K562 (cell line): Measurements from ENCODE around the gene LRFN2. TPM values are rescaled to one million over a fixed set of nuclear protein-coding genes. Genes with fewer than 3 reads are reported as not detected.
A peak's percentile ranks its signal among the peaks of the same experiment; 100 is the strongest.

Experiments
- CBFB ChIP-seq: sonication (generic); formaldehyde crosslinking; IDR thresholded peaks from 2 replicates; pipeline ENCODE4 v1.4.0; 2020; ENCODE audit warnings: mild to moderate bottlenecking, missing genetic modification reagents
- DDX20 ChIP-seq: fragments of 450-650 bp; IDR thresholded peaks from 2 replicates; pipeline ENCODE4 v1.6.1; 2016; ENCODE audit warnings: missing genetic modification characterization, low read depth, mild to moderate bottlenecking, missing compliant biosample characterization, moderate library complexity
- DLX4 ChIP-seq: fragments of 250-450 bp; sonication (Bioruptor Pico); IDR thresholded peaks from 2 replicates; pipeline ENCODE4 v1.6.1; 2021; ENCODE audit warnings: mild to moderate bottlenecking
- DPF2 ChIP-seq: fragments of 450-650 bp; IDR thresholded peaks from 2 replicates; pipeline ENCODE4 v1.6.1; 2016
- E2F3 ChIP-seq: fragments of 250-450 bp; sonication (Bioruptor Pico); IDR thresholded peaks from 2 replicates; pipeline ENCODE4 v1.4.0; 2020; ENCODE audit warnings: mild to moderate bottlenecking
- E2F8 ChIP-seq: fragments of 450-650 bp; IDR thresholded peaks from 2 replicates; pipeline ENCODE4 v1.7.1; 2018; ENCODE audit warnings: mild to moderate bottlenecking, low read depth; ENCODE audit not compliant: partially characterized antibody
- ETV6 ChIP-seq, 3 experiments: fragments of 150-350 bp in 1 of 3; sonication (generic) in 1 of 3; formaldehyde crosslinking in 1 of 3; IDR thresholded peaks; 2 replicates each; pipeline versions ENCODE4 v1.6.1 to v1.8.0; 2014 to 2022; ENCODE audit warnings: borderline replicate concordance in 2 of 3, low read depth in 2 of 3, antibody characterized with exemption in 1 of 3, low read length in 1 of 3, mild to moderate bottlenecking in 1 of 3, missing genetic modification reagents in 1 of 3
- FOXM1 ChIP-seq, 2 experiments: fragments of 450-650 bp in 1 of 2; sonication (generic) in 1 of 2; formaldehyde crosslinking in 1 of 2; IDR thresholded peaks; 2 replicates each; pipeline versions ENCODE4 v1.6.1 to v1.9.0; 2017 to 2022; ENCODE audit warnings: low read depth in 2 of 2, mild to moderate bottlenecking in 2 of 2, missing genetic modification reagents in 1 of 2, moderate library complexity in 1 of 2
- HMGXB4 ChIP-seq: sonication (generic); formaldehyde crosslinking; IDR thresholded peaks from 2 replicates; pipeline ENCODE4 v1.8.1; 2023; ENCODE audit warnings: mild to moderate bottlenecking, missing genetic modification reagents
- RBM22 ChIP-seq: fragments of 200-400 bp; formaldehyde crosslinking; IDR thresholded peaks from 2 replicates; pipeline ENCODE4 v1.6.1; 2018; ENCODE audit warnings: low read length, low read depth; ENCODE audit not compliant: poor library complexity, severe bottlenecking
- SPI1 ChIP-seq: IDR thresholded peaks from 2 replicates; pipeline ENCODE4 v1.6.1; 2011; ENCODE audit warnings: low read depth, low read length, control low read depth, borderline replicate concordance
- SRSF3 ChIP-seq: fragments of 200-400 bp; formaldehyde crosslinking; IDR thresholded peaks from 2 replicates; pipeline ENCODE4 v1.6.1; 2016; ENCODE audit warnings: mild to moderate bottlenecking, low read length, moderate library complexity; ENCODE audit not compliant: insufficient read depth
- TARDBP ChIP-seq: fragments of 450-650 bp; IDR thresholded peaks from 2 replicates; pipeline ENCODE4 v1.6.1; 2016
- TEAD4 ChIP-seq, 2 experiments: sonication (generic) in 1 of 2; formaldehyde crosslinking in 1 of 2; IDR thresholded peaks; 2 replicates each; pipeline versions ENCODE4 v1.6.1 to v1.8.0; 2012 to 2022; ENCODE audit warnings: borderline replicate concordance in 1 of 2, inconsistent platforms in 1 of 2, low read length in 1 of 2, mild to moderate bottlenecking in 1 of 2, missing genetic modification reagents in 1 of 2
- TFE3 ChIP-seq: fragments of 450-650 bp; formaldehyde crosslinking; IDR thresholded peaks from 2 replicates; pipeline ENCODE4 v1.4.0; 2020; ENCODE audit warnings: mild to moderate bottlenecking, mixed read lengths
- ZBED1 ChIP-seq: IDR thresholded peaks from 2 replicates; pipeline ENCODE4 v1.6.1; 2014
- ZBTB17 ChIP-seq: fragments of 450-650 bp; formaldehyde crosslinking; IDR thresholded peaks from 2 replicates; pipeline ENCODE4 v1.4.0; 2020; ENCODE audit warnings: mild to moderate bottlenecking
- ZC3H8 ChIP-seq: fragments of 450-650 bp; IDR thresholded peaks from 2 replicates; pipeline ENCODE4 v1.6.1; 2017
- ZFP30 ChIP-seq: fragments of 250-450 bp; sonication (Bioruptor Pico); IDR thresholded peaks from 2 replicates; pipeline ENCODE4 v1.8.0; 2022; ENCODE audit warnings: moderate library complexity, mild to moderate bottlenecking, inconsistent platforms, borderline replicate concordance
- ZKSCAN1 ChIP-seq: fragments of 150-350 bp; IDR thresholded peaks from 2 replicates; pipeline ENCODE4 v1.6.1; 2016; ENCODE audit warnings: low read depth, low read length
- ZNF785 ChIP-seq: fragments of 250-450 bp; sonication (Bioruptor Pico); IDR thresholded peaks from 2 replicates; pipeline ENCODE4 v1.4.0; 2020; ENCODE audit warnings: mild to moderate bottlenecking
- ZNF830 ChIP-seq: fragments of 250-450 bp; sonication (Bioruptor Pico); IDR thresholded peaks from 2 replicates; pipeline ENCODE4 v1.5.0; 2021; ENCODE audit warnings: mild to moderate bottlenecking
- polyA plus RNA-seq, 8 experiments: library from polyadenylated mRNA; depleted of rRNA in 4 of 8; stranded (reverse) in 5 of 8; unstranded in 3 of 8; fragments of >200 nt; fragmentation: Nextera tagmentation in 2 of 8; fragmentation: Illumina TruSeq in 1 of 8; extraction: Ambion mirVana in 2 of 8; extraction: Trizol in 1 of 8; gene quantifications; 2 replicates each; pipeline versions ENCODE4 v1.2.1 to v1.2.3, GENCODE V29; 2011 to 2014; ENCODE audit warnings: inconsistent platforms in 1 of 8, missing spikeins in 1 of 8
- total RNA-seq, 7 experiments: library from RNA; depleted of rRNA in 6 of 7; stranded (reverse); fragments of >200 nt in 6 of 7; fragmentation: Illumina TruSeq in 2 of 7; extraction: Trizol in 2 of 7; gene quantifications; 2 replicates each; pipeline versions ENCODE4 v1.2.1 to v1.2.3, GENCODE V29; 2011 to 2021; ENCODE audit warnings: low replicate concordance in 1 of 7

Gene LRFN2
- total and polyA plus RNA-seq, 9 of the 15 experiments (the other 6 are each of a cell fraction or from before 2014, with no cell fraction given), result not detected

- TF ChIP-seq ZFP30 (CRISPR knock-in tag) (no peak), SRSF3 (no peak), FOXM1 (IDR thresholded peaks at IDR 0.05; ENCODE audit: low read depth) (peak; percentile 36; the same call in 1 of the 2 replicates), FOXM1 (CRISPR knock-in tag; IDR thresholded peaks at IDR 0.05; ENCODE audit: low read depth) (no peak), ZNF830 (CRISPR knock-in tag) (0 out of 2 replicates have a peak, but pooled peaks have one; percentile 2), DLX4 (no peak), ETV6 (IDR thresholded peaks at IDR 0.05; ENCODE audit: borderline replicate concordance in 1 of 2, low read depth in 2 of 2, low read length in 1 of 2) (no peak), ETV6 (CRISPR knock-in tag; IDR thresholded peaks at IDR 0.05; ENCODE audit: borderline replicate concordance) (no peak), TARDBP (no peak), TEAD4 (IDR thresholded peaks at IDR 0.05; ENCODE audit: low read length) (peak; percentile 74), TEAD4 (CRISPR knock-in tag; IDR thresholded peaks at IDR 0.05; ENCODE audit: borderline replicate concordance) (no peak), ZKSCAN1 (no peak), DPF2 (peak; percentile 55), RBM22 (no peak), TFE3 (CRISPR knock-in tag) (no peak), E2F8 (no peak), CBFB (no peak), E2F3 (CRISPR knock-in tag) (no peak; the same call in 1 of the 2 replicates), HMGXB4 (CRISPR knock-in tag) (no peak), ZBED1 (no peak), ZC3H8 (no peak), ZNF785 (CRISPR knock-in tag) (no peak), SPI1 (no peak), ZBTB17 (CRISPR knock-in tag) (no peak), DDX20 (tag) (no peak)
These were observed 209.0 kb downstream of the LRFN2 start (continued) for GRCh38 chr6:40378071-40378724.
